Measurements from ENCODE around the gene NEK8.

DNA sequence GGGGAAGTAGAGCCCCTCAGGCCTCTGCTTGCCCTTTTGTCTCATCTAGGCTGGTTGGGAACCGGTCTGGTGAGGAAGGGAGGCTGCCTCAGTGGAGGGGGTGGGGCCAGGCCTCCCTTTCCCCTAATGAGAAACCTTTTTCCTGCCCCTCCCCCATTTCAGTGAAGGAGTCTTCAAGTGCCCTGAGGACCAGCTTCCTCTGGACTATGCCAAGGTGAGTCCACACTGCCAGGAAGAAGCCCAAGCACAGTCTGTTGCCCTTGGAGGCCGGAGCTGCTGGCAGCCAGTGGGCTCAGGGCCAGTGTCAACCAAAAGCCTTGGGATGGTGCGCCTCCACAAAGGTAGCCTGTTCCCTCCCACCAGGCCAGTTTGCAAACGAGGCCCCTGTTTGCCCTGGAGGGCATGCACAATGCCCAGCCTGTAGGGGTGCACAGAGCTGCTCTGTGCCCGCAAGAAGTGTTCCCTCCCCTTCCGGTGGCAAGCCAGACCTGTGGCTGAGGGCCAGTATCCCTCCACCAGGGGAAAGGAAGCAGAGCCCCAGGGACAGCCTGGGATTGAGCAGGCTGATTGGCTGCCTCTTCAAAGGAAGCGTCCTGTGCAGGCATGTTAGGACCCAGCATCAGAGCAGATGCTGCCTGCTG, 18.6 kb downstream of the NEK8 start:
- TF ChIP-seq, protein P1, sequence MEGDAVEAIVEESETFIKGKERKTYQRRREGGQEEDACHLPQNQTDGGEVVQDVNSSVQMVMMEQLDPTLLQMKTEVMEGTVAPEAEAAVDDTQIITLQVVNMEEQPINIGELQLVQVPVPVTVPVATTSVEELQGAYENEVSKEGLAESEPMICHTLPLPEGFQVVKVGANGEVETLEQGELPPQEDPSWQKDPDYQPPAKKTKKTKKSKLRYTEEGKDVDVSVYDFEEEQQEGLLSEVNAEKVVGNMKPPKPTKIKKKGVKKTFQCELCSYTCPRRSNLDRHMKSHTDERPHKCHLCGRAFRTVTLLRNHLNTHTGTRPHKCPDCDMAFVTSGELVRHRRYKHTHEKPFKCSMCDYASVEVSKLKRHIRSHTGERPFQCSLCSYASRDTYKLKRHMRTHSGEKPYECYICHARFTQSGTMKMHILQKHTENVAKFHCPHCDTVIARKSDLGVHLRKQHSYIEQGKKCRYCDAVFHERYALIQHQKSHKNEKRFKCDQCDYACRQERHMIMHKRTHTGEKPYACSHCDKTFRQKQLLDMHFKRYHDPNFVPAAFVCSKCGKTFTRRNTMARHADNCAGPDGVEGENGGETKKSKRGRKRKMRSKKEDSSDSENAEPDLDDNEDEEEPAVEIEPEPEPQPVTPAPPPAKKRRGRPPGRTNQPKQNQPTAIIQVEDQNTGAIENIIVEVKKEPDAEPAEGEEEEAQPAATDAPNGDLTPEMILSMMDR (IDR thresholded peaks at IDR 0.05), result peak in 2 of 4 experiments; percentile 19 to 28
- no peak for TF ChIP-seq POLR2A (IDR thresholded peaks at IDR 0.05)

All from prostate gland (tissue), 2 donors.